Lower leg skin (tissue), 4 donors: ENCODE data around the gene STK10. TPM values are rescaled to one million over a fixed set of nuclear protein-coding genes. Genes with fewer than 3 reads are reported as not detected.

Experiments used
- DNase-seq, 2 donors: peaks; one replicate each; pipeline ENCODE4 v3.0.0-alpha.2; 2019; ENCODE audit warnings: low spot score in 2 of 2
- H3K4me3 ChIP-seq: fragments of 200-600 bp; sonication (generic); 2 replicates; pipeline ENCODE4 v1.5.1; 2017; ENCODE audit warnings: mild to moderate bottlenecking, low read depth; ENCODE audit not compliant: poor library complexity, severe bottlenecking
- POLR2A ChIP-seq, 2 donors: fragments of 450-650 bp; IDR thresholded peaks; one replicate each; pipeline ENCODE4 v1.6.1; 2016 to 2017; ENCODE audit warnings: antibody characterized with exemption in 2 of 2, mild to moderate bottlenecking in 1 of 2, moderate library complexity in 1 of 2
- WGBS, 2 donors: methylation state at CpG; one replicate each; pipeline ENCODE4 v1.1.5; 2018; 5-methylcytosine and 5-hydroxymethylcytosine counted together
- intact Hi-C: fragments of 100-400 bp; cut with DNase I; formaldehyde crosslinking; loops from one replicate; pipeline ENCODE4 v1.15.0; 2023; ENCODE audit warnings: low total_unique reads
- total RNA-seq, 4 donors: library from RNA; depleted of rRNA; stranded (reverse); fragments of >200 nt; gene quantifications; one replicate each; pipeline ENCODE4 v1.1.0, GENCODE V29; 2016
- TF ChIP-seq, protein P1 (sequence below), 3 donors: fragments of 450-650 bp; IDR thresholded peaks; one replicate each; pipeline ENCODE4 v1.5.1; 2016; ENCODE audit warnings: antibody characterized with exemption in 3 of 3, mild to moderate bottlenecking in 3 of 3, moderate library complexity in 2 of 3

STK10 gene
- total RNA-seq, 4 donors from 2014 or later: 34.4 to 59.8 (median 40.7) TPM

DNA sequence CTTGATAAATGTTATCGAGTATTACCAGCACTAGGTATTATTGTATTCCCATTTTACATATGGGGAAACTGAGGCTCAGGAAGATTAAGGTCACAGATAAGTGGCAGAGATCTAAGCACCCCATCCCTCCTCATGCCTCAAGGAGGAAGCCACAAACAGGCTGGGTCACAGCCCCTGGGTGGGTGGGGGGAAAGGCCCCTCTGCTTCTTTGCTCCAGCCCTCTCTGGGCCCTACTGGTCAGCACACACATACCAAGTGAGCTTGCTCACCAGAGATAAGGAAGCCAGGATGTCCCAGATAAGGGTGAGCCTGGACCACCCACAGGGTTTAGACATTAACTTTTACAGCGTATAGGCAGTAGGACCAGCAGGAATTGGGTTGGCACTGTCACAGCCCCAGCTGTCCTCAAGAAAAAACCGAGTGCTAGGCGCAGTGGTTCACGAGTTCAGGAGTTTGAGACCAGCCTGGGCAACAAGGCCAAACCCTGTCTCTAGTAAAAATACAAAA is 45.3 kb downstream of the STK10 start:
- 80 to 86% methylated on average over 5 of the region's 5 CpGs for WGBS, 2 donors
- H3K4me3 ChIP-seq: no peak overlapping the region
- no peak for DNase-seq
- intact Hi-C loops: no loop called here
- TF ChIP-seq, protein P1, sequence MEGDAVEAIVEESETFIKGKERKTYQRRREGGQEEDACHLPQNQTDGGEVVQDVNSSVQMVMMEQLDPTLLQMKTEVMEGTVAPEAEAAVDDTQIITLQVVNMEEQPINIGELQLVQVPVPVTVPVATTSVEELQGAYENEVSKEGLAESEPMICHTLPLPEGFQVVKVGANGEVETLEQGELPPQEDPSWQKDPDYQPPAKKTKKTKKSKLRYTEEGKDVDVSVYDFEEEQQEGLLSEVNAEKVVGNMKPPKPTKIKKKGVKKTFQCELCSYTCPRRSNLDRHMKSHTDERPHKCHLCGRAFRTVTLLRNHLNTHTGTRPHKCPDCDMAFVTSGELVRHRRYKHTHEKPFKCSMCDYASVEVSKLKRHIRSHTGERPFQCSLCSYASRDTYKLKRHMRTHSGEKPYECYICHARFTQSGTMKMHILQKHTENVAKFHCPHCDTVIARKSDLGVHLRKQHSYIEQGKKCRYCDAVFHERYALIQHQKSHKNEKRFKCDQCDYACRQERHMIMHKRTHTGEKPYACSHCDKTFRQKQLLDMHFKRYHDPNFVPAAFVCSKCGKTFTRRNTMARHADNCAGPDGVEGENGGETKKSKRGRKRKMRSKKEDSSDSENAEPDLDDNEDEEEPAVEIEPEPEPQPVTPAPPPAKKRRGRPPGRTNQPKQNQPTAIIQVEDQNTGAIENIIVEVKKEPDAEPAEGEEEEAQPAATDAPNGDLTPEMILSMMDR (IDR thresholded peaks at IDR 0.05): no peak
- TF ChIP-seq POLR2A (IDR thresholded peaks at IDR 0.05): no peak

DNA sequence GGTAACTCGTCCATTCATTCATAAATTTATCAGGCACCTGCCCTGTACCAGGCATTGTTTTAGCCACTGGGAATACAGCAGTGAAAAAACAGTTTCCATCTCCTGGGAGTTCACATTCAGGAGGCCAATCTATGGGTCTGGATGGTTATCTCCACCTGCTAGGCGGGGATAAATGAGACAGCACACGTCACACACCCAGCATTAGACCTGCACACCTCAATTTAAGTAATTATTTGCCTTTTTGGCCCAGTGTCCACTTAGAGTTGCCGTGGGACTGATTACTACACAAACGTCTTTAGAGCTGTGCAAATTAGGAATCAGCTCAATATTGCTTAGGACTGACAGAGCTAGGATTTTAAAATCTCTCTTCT is 46.1 kb downstream of the STK10 start:
- TF ChIP-seq, protein P1 (IDR thresholded peaks at IDR 0.05): no peak
- TF ChIP-seq POLR2A (IDR thresholded peaks at IDR 0.05): no peak
- no peak overlapping the region for H3K4me3 ChIP-seq
- DNase-seq: no peak
- WGBS, 2 donors: 86 to 94% methylated on average over 5 of the region's 5 CpGs
- intact Hi-C loops: no loop called here

DNA sequence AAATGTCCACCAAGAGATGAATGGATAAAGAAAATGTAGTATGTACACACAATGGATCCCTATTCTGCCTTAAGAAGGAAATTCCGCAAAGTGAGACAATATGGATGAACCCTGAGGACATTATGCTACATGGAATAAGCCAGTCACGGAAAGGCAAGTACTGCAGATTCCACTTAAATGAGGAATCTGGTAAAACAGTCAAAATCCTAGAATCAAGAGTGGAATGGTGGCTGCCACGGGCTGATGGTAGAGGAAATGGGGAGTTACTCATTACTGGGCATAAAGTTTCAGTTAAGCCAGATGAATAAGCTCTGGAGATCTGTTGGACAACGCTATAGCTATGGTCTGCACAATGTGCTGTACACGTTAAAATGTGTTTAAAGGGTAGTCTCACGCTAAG is 47.2 kb downstream of the STK10 start:
- TF ChIP-seq POLR2A (IDR thresholded peaks at IDR 0.05): no peak
- TF ChIP-seq, protein P1 (IDR thresholded peaks at IDR 0.05): no peak
- 90% methylated on average over 6 of the region's 6 CpGs for WGBS, 2 donors
- DNase-seq: no peak
- no peak overlapping the region for H3K4me3 ChIP-seq
- intact Hi-C loops: no loop called here

DNA sequence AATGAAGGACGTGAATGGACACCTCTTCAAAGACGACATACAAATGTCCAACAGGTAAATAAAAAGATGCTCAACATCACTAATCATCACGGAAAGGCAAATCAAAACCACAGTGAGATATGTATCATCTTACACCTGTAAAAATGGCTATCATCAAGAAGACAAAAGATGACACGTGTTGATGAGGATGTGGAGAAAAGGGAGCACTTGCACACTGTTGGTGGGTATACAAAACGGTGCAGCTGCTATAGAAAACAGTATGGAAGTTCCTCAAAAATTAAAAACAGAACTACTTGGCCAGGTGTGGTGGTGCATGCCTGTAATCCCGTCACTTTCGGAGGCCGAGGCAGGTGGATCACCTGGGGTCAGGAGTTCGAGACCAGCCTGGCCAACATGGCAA is 47.9 kb downstream of the STK10 start:
- intact Hi-C loops: no loop called here

DNA sequence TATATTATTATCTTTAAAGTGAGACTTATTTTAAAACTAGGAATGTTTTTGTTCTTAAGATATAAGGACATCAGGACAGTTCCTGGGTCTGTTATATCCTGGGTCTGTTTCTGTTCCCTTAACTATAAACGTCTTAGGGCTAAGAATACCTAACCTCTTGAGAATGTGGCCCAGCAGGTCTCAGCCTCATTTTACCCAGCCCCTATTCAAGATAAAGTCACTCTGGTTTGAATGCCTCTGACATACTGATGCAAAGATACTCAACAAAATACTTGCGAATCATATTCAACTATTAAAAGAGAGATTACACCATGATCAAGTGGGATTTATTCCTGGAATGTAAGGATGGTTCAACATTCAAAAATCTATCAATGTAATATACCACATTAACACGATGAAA is 51.0 kb downstream of the STK10 start:
- WGBS, 2 donors: 75 to 81% methylated on average over 3 of the region's 3 CpGs
- intact Hi-C loops: no loop called here

More for the DNA sequence above, 47.9 kb downstream of the STK10 start:
- TF ChIP-seq, protein P1 (IDR thresholded peaks at IDR 0.05): no peak
- H3K4me3 ChIP-seq: no peak overlapping the region
- no peak for DNase-seq
- 84 to 88% methylated on average over 9 of the region's 9 CpGs for WGBS, 2 donors

More for the DNA sequence above, 51.0 kb downstream of the STK10 start:
- DNase-seq: no peak
- no peak overlapping the region for H3K4me3 ChIP-seq
- TF ChIP-seq, protein P1 (IDR thresholded peaks at IDR 0.05): no peak
- no peak for TF ChIP-seq POLR2A (IDR thresholded peaks at IDR 0.05)
